Right forelimb (tissue), 1 donor: ENCODE measurements around the gene IL31.
A peak's percentile ranks its signal among the peaks of the same experiment; 100 is the strongest.
"Not testable (repeated sequence)": the region's sequence is repeated elsewhere in the genome, so short reads cannot be mapped to it uniquely, and the experiment has no call there.

ENCODE experiments used
- DNase-seq: peaks from one replicate; pipeline ENCODE4 v3.0.0-alpha.2; 2018

IL31 gene

DNA sequence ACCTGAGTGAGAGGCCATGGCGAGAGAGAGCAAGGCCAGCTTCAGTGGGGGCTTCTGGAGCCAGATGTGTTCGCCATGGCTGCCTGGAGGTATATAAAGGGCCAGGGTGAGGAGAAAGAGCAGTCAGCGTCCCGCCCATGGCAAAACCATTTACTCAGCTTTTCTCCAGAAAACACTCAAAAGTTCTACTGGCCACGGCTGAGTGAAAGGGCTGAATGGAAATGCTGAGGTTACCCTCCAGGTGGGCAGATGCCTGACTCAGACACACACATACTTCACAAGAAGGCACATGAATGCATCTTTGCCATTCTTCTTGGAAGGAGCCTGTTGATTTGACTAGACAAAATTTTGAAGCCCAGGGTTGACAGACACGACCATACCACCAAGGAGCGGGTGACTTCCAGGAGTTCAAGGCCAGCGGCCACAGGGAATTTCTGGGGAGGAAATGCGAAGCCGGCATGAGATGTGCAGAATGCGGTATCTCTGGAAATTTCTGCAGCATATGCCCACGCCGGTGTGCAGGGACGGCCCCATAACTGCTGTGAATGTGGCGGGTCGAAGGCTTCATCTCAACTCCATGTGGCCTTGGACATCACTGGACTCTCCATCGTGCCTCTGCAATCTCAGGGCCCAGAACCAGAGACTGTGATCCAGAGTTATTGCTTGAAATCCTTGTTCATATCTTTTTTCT lies at the start of gene IL31:
TSS of gene IL31 (minus strand) at position 67 of the 691 bp plus-strand sequence. CDS start at position 18, 49 bp downstream.
- no peak for DNase-seq

DNA sequence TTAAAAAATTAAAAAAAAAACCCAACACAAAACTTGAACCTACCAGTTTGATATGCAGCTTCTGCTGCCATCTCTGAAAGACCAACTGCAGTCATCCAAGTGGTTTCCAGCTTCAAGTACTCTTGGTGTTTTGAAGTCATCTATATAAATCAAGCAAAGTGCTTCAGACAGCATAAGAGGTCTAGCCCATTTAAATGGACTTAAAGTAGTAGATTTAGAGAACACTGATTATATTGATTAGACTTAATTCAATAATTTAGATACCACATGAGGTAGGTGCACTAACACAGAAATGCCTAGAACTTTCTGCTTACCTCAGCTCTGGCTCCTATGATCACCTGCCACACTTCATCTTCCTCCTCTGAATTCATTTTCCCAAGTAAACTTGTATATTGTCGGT lies 42.4 kb upstream of the IL31 start:
- no peak for DNase-seq

DNA sequence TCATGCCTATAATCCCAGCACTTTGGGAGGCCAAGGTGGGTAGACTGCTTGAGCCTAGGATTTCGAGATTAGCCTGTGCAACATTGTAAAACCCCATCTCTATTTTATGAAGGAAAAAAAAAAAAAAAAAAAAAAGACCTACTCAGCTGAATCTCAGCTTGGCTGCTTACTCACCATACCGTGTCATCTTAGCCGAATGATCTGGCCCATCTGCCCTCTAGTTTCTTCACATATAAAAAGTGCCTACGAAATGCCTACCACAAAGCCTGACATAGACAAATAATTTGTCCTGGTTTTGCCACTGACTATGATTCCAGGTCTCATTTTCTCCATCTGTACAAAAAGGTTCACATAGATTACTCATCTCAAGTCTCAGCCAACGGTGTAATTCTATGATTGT lies 41.8 kb upstream of the IL31 start:
- DNase-seq = no peak

DNA sequence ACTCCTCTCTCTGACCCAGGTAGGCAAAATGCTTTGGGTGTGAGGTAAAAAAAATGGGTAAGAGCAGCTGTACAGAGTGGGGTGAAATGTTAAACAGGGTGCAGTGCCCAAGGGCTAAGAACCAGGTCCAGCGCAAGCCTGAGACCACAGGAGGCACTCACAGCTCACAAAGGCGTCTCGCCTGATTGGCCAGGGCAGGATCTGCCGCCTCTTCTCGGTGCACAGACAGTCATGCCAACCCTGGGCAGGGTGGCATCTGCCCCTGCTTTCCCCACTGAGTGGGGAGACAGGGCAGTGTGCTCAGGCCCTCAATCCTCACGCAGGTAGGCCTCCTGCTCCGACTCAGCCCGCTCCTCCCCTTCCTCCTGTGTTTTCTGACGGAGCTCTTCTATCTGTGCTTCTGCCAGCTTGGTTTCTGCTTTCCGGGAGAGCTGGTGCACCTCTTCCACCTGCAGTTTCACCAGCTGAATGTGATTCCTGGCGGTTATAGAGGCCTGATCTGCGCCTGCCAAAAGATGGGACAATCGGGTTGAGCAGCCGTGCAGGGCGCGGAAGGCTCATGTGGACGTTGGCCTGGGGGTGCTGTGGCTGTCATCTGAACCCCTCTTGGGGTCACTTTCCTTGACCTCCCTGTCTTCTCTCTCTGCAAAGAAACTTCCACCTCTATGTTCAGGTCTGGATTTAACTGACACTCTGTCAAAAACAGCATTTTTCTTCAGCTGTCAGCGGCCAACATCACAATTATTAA lies 34.2 kb upstream of the IL31 start:
- no peak for DNase-seq

DNA sequence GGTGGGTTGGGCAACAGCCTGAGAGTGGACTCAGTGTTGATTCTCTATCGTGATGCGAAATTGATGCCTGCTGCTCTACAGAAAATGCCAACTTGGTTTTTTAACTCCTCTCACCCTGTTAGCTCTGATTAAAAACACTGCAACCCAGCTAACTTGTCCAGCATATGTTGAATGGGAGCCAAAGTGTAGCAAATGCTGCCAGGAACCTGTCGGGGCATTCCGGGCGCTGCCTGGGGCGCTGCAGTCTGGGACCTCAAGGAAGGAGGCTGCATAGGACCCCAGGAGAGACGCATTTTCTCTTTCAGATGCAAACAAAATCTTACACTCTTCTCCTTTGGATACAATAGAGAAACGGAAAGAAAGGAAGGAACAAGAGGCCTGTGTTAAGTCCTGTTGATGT lies 33.4 kb upstream of the IL31 start:
- no peak for DNase-seq

DNA sequence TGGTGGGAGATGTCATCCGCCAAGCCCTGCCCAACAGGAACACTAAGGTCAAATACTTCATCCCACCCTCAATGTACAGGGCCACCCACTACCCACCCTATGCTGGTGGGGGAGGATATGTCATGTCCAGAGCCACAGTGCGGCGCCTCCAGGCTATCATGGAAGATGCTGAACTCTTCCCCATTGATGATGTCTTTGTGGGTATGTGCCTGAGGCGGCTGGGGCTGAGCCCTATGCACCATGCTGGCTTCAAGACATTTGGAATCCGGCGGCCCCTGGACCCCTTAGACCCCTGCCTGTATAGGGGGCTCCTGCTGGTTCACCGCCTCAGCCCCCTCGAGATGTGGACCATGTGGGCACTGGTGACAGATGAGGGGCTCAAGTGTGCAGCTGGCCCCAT lies 33.0 kb upstream of the IL31 start:
- no peak for DNase-seq

DNA sequence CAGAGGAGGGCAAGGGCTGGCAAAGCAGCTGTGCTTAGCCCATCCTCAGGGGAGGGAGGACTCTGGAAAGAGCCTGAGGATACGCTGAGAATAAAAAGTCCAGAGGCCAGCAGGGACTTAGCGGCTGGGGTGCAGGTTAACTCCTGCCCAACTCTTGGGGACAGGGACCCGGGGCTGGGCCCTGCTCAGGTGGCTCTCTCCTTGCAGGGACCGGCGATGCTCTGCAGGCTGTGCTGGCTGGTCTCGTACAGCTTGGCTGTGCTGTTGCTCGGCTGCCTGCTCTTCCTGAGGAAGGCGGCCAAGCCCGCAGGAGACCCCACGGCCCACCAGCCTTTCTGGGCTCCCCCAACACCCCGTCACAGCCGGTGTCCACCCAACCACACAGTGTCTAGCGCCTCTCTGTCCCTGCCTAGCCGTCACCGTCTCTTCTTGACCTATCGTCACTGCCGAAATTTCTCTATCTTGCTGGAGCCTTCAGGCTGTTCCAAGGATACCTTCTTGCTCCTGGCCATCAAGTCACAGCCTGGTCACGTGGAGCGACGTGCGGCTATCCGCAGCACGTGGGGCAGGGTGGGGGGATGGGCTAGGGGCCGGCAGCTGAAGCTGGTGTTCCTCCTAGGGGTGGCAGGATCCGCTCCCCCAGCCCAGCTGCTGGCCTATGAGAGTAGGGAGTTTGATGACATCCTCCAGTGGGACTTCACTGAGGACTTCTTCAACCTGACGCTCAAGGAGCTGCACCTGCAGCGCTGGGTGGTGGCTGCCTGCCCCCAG lies 32.3 kb upstream of the IL31 start:
- DNase-seq = no peak

DNA sequence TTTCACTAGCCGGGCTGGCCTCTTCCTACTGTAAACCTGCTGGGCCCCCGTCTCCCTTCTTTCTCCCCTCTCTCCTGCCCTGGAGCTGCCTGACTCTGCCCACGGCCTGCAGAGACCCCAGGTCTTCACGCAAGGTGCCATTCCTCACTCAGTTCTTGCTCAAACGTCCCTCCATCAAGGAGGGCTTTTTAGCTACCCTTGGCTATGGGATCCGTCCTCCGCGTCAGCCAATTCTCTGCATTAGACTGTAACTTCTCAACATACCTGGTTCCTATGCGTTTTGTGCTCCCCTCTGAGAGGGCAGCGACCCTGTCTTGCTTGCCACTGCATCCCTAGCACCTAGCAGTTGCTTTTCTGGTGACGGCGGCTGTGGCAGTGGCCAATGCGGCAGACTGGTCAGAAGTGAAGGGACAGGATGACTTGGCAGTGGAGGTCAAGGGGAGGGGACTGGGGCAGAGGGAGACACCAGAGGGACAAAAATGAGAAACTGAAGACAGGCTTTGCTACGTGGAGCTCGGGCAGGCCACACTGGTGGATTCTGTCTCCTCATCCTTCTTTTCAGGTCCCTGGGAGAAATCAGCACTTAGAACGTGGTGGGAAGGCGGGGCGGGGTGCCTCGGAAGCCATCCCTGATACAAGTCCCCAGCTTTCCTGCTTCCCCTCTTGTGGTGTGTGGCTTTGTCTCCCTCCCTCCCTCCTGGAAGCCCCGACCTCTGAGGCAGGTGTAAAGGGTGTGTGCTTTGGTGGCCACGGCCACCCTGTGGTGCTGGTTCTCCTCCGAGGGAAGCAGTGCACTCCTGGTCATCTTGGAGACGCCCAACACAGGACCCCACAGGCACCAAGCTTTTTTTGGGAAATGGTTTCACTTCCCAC lies 31.3 kb upstream of the IL31 start:
- DNase-seq = no peak

DNA sequence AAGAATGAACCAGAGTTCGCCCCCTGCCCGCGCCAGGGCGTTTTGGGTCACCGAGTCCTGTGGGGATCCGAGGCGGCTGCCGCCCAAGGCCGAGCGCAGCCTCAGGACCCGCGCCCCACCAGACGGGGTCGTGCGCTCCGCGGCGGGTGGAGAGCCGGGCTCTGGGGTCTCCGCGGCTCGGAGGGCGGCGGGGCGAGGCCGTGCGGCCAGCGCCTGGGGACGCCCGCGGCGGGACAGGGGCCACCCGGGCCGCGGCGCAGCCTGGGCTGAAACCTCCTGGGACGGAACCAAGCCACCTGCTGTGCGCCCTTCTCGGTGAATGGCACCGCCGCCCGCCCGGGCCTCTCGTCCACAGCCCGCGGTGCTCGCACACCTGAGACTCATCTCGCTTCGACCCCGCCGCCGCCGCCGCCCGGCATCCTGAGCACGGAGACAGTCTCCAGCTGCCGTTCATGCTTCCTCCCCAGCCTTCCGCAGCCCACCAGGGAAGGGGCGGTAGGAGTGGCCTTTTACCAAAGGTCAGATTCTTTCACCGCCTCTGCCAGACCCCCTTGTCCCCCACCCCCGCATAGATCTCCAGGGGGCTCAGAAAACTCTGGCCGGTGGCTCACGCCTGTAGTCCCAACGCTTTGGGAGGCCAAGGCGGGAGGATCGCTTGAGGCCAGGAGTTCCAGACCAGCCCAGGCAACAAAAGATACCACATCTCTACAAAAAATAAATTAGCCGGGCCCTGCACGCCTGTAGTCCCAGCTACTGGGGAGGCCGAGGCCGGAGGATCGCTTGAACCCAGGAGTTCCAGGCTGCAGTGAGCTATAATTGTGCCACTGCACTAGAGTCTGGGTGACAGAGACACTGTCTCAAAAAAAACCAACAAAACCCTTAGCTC lies 30.4 kb upstream of the IL31 start:
- no peak for DNase-seq

DNA sequence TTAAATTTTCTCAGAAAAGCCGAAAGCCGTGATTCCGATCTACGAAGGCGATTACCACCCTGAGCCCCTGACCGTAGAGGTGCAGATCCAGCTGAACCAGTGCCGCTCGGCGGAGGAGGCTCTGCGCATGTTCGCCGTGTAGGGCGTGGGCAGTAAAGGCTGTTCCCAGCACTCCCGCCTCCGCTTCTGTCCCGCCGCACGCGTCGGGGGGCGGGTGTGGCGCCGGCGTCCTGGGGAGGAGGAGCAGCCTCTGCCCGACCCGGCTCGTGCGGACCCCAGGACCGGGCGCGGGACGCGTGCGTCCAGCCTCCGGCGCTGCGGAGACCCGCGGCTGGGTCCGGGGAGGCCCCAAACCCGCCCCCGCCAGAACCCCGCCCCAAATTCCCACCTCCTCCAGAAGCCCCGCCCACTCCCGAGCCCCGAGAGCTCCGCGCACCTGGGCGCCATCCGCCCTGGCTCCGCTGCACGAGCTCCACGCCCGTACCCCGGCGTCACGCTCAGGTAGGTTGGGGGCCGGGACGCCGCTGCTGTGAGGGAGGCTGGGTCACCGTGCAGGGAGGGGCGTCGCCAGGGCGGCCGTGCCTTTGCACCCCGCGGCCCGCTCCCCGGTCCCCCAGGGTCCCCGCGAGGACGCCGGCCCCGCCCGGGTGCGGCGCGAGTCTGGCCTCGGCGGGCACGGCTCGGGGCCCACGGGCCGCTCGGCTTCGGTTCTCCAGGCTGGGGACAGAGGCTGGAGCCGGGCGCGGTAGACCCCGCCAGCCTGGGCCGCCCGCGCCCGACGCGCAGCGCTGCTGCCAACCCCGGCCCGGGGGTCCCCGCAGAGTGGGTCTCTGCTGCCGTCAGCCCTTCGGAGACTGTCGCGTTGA lies 29.5 kb upstream of the IL31 start, which contains the start of gene B3GNT4:
TSS of gene B3GNT4 (plus strand) at position 409 of the 866 bp plus-strand sequence. CDS start 910 bp downstream, outside the sequence.
- DNase-seq = peak; percentile 69

DNA sequence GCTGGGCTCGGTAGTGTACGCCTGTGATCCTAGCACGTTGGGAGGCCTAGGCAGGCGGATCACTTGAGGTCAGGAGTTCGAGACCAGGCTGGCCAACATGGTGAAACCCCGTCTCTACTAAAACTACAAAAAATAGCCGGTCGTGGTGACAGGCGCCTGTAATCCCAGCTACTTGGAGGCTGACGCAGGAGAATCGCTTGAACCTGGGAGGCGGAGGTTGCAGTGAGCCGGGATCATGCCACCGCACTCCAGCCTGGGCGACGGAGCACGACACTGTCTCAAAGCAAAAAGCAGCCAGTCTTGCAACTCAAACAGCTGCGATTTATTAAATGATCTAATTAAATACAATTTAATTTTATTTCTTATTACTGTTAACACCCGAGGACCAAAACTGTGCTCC lies 28.8 kb upstream of the IL31 start:
- DNase-seq = not testable (repeated sequence)

DNA sequence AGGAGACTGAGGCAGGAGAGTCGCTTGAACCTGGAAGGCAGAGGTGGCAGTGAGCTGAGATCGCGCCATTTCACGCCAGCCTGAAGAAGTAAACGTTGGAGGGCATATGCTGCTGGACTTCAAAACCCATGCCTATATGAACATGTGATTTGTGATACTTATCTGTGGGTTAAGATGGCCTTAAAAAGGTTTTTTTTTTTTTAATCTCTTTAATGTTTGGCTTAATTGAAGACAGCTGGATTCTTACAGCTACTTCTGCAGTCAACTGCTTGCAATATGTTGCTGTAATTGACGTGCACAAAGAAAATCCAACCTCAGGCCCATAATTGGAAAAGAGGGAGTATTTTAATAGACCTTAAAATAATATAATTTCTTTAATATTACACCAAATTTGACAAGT lies 28.0 kb upstream of the IL31 start:
- DNase-seq = no peak

DNA sequence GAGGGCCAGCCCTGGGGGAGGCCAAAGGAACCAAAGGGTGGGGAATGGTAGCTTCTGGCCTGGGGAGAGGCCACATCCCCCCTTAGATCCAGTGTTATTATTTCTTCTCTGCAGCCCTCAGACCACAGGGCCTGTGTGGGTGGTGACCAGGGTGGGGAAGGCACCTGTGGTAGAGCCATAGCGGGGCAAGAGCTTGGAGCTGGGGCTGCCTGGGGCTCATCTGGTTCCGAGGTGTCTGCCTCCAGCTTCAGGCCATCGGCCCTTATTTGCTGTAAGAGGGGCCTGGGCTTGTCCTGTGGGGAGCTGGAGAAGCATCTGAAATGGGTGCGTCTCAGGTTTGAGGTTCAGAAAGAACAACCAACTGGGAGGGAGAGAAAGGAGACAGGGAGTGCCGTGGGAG lies 27.4 kb upstream of the IL31 start:
- no peak for DNase-seq

DNA sequence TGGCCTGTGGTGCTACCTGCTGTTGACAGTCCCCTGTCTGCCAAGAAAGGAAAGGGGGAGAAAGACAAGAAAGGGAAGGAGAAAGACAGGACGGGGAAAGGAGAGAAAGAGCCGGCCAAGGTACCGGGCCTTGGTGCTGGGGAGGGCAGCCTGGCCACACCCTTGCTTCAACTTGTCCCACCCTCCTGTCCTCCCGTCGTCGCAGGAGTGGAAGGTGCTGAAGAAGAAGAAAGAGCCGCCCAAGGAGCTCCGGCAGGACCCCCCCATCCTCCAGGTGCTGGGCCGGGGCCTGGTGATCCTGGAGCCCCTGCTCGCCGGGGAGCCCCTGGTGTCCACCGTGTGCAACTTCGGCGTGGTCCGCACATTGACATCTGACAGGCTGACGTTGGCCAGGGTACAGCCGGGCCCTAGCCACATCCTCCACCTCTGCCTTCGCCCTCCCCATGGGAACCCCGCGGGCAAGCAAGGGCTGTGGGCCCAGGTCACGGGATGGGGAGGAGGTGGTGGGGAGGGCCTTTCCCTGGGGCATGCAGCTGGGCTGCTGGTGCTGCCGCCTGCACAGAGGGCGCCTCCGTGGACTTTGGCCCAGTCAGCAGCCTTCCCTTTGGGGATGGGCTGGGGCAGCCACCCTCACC lies 26.6 kb upstream of the IL31 start:
- DNase-seq = no peak

DNA sequence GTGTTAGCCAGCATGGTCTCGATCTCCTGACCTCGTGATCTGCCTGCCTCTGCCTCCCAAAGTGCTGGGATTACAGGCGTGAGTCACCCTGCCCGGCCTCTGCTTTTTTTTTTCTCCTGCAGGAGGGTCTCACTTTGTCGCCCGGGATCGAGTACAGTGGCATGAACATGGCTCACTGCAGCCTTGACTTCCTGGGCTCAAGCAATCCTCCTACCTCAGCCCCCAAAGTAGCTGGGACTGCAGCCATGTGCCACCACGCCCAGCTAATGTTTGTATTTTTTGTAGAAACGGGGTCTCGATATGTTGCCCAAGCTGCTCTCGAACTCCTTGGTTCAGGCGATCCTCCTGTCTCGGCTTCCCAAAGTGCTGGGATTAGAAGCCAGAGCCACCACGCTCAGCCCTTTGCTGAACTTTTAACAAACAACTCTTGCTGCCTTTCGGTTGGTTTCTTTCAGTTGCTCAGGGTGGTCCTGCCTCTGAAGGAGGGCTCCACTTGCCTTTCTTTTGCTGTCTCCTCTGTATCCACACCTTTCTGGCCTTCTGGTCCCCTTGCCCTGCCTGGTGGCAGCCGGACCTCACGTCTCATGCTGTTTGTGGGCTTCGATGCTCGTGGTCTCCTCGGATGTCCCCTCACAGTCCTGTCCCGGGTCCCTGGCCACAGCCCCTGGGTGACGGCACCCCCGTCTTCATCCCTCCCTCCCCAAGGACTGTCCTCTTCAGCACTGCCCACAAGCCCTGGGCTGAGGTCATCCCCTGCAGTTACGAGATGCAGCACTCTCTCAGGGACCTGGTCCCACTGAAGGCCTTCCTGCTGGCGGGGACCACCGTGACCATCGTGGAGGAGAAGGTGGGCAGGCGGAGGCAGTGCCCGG lies 25.7 kb upstream of the IL31 start:
- no peak for DNase-seq

DNA sequence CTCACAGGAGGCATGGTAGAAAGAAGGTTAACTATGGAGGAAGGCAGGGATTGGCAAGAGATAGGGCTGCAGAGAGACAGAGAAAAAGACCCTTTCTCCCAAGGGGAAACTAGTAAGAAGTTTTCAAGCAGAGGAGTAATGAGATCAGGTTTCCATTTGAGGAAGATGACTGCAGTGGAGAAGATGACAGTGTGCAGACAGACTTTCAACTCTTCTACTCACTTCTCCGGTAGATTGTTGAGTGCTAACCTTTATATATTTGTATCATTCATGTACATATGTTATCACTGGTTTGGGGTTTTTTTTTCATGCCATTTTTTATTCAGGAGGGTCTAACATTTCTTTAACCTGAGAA lies 23.6 kb upstream of the IL31 start:
- DNase-seq = no peak

DNA sequence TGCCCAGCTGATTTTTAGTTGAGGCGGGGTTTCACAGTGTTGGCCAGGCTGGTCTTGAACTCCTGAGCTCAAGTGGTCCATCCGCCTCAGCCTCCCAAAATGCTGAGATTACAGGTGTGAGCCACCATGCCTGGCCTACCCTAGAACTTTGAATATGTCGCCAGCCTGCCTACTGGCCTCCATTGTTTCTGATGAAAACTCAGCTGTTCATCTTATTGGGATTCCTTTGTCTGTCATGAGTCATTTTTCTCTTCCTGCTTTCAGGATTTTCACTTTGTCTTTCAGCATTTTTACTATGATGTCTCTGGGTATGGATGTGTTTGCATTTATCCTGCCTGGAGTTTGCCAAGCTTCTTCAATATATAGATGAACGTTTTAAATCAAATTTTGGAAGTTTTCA lies 21.4 kb upstream of the IL31 start:
- DNase-seq = no peak

DNA sequence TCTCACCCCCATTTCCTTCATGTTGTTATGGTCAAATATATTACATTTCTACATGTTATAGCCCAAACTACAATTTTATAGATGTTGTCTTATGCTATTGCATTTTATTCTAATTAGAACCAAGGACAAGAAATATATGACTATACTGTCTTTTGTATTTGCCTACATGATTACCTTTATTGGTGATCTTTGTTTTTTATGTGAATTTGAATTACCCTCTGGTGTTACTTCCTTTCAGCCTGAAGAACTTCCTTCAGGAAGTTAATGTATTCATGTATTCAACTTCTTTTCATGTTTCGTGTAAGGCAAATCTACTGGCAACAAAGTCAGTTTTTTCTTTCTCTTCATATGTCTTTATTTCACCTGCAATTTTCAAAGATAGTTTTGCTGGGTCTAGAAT lies 20.8 kb upstream of the IL31 start:
- no peak for DNase-seq

DNA sequence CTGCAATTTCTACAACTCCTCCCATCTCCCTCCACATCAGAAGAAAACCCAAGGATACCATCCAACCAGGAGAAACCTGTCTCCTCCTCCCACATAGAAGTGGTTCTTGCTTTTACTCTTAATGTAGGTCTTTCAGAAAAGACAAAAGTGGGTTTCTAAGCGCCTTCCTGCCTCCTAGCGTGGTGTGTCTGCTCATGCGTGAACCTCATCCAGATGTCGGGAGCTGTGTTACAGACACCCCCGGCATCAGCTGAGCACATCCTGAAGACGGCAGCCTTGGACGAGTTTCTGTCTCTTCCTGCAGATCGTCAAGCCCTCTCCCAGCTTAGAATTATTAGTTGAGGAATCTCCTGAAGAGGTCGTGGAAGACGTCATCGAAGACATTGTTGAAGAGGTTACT lies 18.4 kb upstream of the IL31 start:
- DNase-seq = no peak
